HG03460 (cell line): ENCODE measurements around the gene GNAL.
"Not testable (repeated sequence)": the region's sequence is repeated elsewhere in the genome, so short reads cannot be mapped to it uniquely, and the experiment has no call there.

Experiments used
- ATAC-seq: cut with Tn5 transposase; IDR thresholded peaks from one replicate; pipeline ENCODE4 v1.9.1; 2021; ENCODE audit not compliant: unreplicated experiment

Gene GNAL

GRCh38 chr18:11905613-11906012 lies 216.5 kb downstream of the GNAL start:
- no peak for ATAC-seq

- no peak for ATAC-seq
These were observed 217.1 kb downstream of the GNAL start for GRCh38 chr18:11906176-11906575.

- no peak for ATAC-seq
These were observed 218.1 kb downstream of the GNAL start for GRCh38 chr18:11906926-11907874.

GRCh38 chr18:11908182-11909060 lies 219.4 kb downstream of the GNAL start, which contains the start of gene MPPE1:
Gene MPPE1 (minus strand): TSS chr18:11908317. CDS start chr18:11897264, 11,053 bp downstream.
- peak; percentile 79 for ATAC-seq

GRCh38 chr18:11909061-11909455 lies 220.0 kb downstream of the GNAL start:
- no peak for ATAC-seq

- ATAC-seq, result no peak
These were observed 220.5 kb downstream of the GNAL start for GRCh38 chr18:11909591-11910026.

GRCh38 chr18:11916880-11917279 lies 227.8 kb downstream of the GNAL start:
- ATAC-seq, result not testable (repeated sequence)

GRCh38 chr18:11919522-11919921 lies 230.5 kb downstream of the GNAL start:
- ATAC-seq, result not testable (repeated sequence)

GRCh38 chr18:11923450-11923849 lies 234.4 kb downstream of the GNAL start:
- no peak for ATAC-seq

GRCh38 chr18:11925800-11926481 lies 236.9 kb downstream of the GNAL start:
- no peak for ATAC-seq

GRCh38 chr18:11927497-11927896 lies 238.4 kb downstream of the GNAL start:
- ATAC-seq, result no peak

GRCh38 chr18:11932393-11932792 lies 243.3 kb downstream of the GNAL start:
- ATAC-seq, result no peak
